IPS DF 6.9 (cell line): ENCODE measurements around the gene UQCRC1.

Experiments
- DNase-seq: peaks from one replicate; pipeline ENCODE4 v3.0.0-alpha.2; 2013; ENCODE audit warnings: low read depth, low spot score
- H3K27ac ChIP-seq: one replicate; pipeline ENCODE4 v1.5.1; 2013; ENCODE audit warnings: low read length, control low read depth
- H3K27me3 ChIP-seq: 2 replicates; pipeline ENCODE4 v1.6.1; 2013; ENCODE audit warnings: mild to moderate bottlenecking, low read length; ENCODE audit not compliant: control insufficient read depth, insufficient read depth
- H3K36me3 ChIP-seq: 2 replicates; pipeline ENCODE4 v1.6.1; 2013; ENCODE audit warnings: low read length; ENCODE audit not compliant: control insufficient read depth, insufficient read depth
- H3K4me1 ChIP-seq: 2 replicates; pipeline ENCODE4 v1.6.1; 2013; ENCODE audit warnings: low read length; ENCODE audit not compliant: control insufficient read depth, insufficient read depth
- H3K4me3 ChIP-seq: 2 replicates; pipeline ENCODE4 v1.5.1; 2013; ENCODE audit warnings: mild to moderate bottlenecking, low read length
- H3K9me3 ChIP-seq: 2 replicates; pipeline ENCODE4 v1.6.1; 2013; ENCODE audit warnings: low read length, inconsistent platforms; ENCODE audit not compliant: control insufficient read depth, insufficient read depth
- WGBS: extraction: QIAGEN DNeasy Blood & Tissue Kit; methylation state at CpG from one replicate; pipeline ENCODE4 v1.1.7; 2013; ENCODE audit warnings: mixed read lengths, missing lambda C conversion rate; ENCODE audit not compliant: insufficient read length, insufficient coverage; 5-methylcytosine and 5-hydroxymethylcytosine counted together

The UQCRC1 gene

DNA sequence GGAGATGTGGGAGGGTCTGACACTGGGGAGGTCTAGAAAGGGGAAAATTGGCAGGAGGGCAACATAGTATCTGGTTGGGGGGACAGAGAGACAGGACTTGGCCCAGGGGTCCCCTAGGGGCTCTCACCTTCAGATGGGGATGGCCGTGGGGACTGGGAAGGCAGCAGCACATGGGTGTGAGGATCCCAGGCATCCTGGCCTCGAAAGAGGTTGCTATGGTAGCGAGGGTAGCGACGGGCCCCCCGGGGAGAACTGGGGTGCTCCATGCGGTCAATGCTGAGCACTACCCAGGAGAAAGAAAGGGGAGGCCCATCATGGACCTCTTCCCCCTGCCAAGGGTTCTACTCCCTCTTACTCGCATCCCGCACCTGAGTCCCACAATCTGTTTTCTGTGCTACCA is 38.3 kb upstream of the UQCRC1 start:
- Histone ChIP-seq H3K4me1 (no peaks in the 10 kb centered on the region), H3K27me3 (no peaks in the 10 kb centered on the region), H3K27ac (no peak overlapping the region), H3K9me3 (no peaks in the 10 kb centered on the region), H3K4me3 (no peak overlapping the region), H3K36me3 (peaks cover 33% of the 10 kb centered on the region)
- DNase-seq = no peak
- WGBS = no CpG with 5 or more reads among the region's 9 CpGs

DNA sequence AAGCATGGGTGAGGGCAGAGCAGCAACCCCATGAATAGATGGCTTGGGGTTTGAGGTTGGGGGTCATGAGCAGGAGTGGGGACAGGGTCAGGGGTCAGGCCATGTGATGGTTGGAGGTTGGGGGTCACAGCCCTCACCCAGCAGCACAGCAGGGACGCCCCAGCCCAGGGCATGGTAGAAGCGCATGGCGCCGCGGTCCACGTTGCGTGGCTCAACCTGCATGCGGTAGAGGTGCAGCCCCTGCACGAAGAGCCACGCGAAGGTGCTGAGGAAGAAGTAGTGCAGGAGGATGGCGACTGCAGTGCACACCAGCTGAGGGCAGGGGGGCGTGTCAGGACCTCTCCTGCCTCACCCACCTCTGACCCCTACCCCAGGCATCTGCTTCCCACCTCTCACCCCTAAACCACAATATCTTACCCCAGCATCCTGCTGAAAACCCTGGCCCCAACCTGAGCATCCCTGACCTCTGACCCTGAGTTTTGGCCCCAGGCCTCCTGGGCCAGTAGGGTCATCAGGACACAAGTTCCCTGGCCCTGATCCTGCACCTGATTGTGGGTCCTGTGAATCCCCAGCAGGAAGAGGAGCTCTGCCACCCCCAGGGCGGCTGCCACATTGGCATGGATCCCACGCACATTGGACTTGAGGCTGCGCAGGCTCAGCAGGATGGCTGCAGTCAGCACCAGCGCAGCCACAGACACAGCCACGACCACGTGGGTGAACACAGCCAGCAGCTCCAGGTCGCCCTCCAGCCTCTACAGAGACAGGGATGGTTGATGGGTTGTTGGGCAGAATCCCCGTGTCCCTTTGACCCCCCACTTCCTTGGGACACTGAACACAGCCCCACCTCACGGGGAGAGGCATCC is 35.7 kb upstream of the UQCRC1 start:
- H3K27ac ChIP-seq = no peak overlapping the region
- H3K36me3 ChIP-seq = peaks cover 35% of the 10 kb centered on the region
- no CpG with 5 or more reads among the region's 22 CpGs for whole genome bisulfite sequencing
- no peaks in the 10 kb centered on the region; the same call in 1 of the 2 replicates for H3K4me1 ChIP-seq
- H3K9me3 ChIP-seq = no peaks in the 10 kb centered on the region
- DNase-seq = no peak
- no peak overlapping the region for H3K4me3 ChIP-seq
- no peaks in the 10 kb centered on the region for H3K27me3 ChIP-seq

DNA sequence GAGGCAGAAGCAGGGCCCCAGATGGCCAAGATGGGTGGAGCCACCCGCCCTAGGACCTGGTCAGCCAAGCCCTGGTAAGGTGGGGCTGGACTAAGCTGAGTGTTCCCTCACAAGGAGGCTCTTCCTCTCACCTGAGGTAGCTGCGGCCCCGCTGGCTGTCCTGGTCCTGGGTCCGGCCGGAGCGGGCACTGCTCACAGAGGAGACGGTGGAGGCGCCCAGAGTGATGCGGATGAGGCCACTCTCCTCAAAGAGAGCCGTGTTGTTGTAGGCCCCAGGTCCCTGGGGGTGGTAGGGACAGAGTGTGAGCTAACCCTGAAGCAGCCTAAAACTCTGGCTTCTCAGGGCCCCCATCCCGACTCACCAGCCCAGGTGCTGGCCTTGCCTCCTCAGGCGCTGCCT is 33.2 kb upstream of the UQCRC1 start:
- H3K4me1 ChIP-seq = no peaks in the 10 kb centered on the region; the same call in 1 of the 2 replicates
- H3K27ac ChIP-seq = no peak overlapping the region
- H3K27me3 ChIP-seq = no peaks in the 10 kb centered on the region
- H3K9me3 ChIP-seq = no peaks in the 10 kb centered on the region
- H3K36me3 ChIP-seq = peaks cover 40% of the 10 kb centered on the region
- WGBS = no CpG with 5 or more reads among the region's 12 CpGs
- H3K4me3 ChIP-seq = no peak overlapping the region
- DNase-seq = no peak

DNA sequence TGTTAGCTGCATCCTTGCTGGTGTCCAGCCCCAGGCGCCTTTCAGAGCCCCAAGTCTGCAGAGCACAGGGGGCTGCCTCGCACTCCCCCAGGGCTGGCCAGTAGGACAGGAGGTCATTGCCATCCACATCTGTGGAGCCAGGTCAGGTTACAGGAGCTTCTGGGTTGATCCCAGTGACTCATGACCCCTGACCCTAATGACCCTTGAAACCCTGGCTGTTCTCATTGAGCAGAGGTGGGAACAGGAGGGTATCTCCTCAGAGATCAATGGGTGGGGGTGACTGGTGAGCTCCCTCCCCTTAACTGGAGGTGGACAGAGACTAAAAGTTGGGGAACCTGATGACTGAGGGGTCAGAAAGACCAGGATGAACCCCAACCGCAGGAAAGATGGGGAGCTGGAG is 31.9 kb upstream of the UQCRC1 start:
- H3K27me3 ChIP-seq = no peaks in the 10 kb centered on the region
- peaks cover 38% of the 10 kb centered on the region for H3K36me3 ChIP-seq
- no peak for DNase-seq
- peaks cover 2% of the 10 kb centered on the region for H3K4me1 ChIP-seq
- no peak overlapping the region for H3K27ac ChIP-seq
- no CpG with 5 or more reads among the region's 3 CpGs for WGBS
- no peak overlapping the region for H3K4me3 ChIP-seq
- H3K9me3 ChIP-seq = no peaks in the 10 kb centered on the region

DNA sequence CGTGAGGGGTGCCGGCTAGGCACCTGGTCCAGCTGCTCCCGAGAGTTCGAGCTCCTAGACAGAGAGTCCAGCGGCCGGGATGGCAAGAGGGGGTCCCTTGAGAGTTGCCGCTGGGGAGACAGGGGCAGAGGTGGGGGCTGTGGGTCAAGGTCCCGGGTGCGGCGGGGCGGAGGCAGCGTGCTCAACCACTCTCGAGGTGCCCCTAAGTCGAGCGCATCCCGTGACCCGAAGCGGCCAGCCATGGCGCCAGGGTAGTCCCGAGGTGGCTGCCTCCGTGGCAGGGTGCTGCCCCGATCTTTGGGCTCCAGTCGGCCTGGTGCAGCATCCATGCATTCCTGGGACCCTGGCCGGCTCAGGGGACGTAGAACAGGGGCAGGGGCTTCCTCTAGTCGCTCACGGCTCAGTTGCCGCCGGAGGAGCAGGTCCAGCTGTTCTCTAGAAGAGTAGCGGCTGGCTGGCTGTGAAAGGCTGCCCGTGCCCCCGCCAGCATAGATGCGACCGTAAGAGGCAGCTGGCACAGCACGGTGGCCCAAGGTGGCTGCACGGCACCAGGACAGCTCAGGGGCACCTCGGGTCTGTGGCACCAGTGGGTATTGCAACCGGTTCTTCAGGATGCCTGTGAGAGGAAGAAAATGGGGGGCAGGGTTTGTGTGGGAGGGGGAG is 30.6 kb upstream of the UQCRC1 start:
- peaks cover 2% of the 10 kb centered on the region for H3K4me1 ChIP-seq
- no peak for DNase-seq
- no peak overlapping the region for H3K27ac ChIP-seq
- H3K27me3 ChIP-seq = no peaks in the 10 kb centered on the region
- H3K36me3 ChIP-seq = peaks cover 30% of the 10 kb centered on the region
- H3K9me3 ChIP-seq = no peaks in the 10 kb centered on the region
- no CpG with 5 or more reads among the region's 38 CpGs for WGBS
- no peak overlapping the region for H3K4me3 ChIP-seq

DNA sequence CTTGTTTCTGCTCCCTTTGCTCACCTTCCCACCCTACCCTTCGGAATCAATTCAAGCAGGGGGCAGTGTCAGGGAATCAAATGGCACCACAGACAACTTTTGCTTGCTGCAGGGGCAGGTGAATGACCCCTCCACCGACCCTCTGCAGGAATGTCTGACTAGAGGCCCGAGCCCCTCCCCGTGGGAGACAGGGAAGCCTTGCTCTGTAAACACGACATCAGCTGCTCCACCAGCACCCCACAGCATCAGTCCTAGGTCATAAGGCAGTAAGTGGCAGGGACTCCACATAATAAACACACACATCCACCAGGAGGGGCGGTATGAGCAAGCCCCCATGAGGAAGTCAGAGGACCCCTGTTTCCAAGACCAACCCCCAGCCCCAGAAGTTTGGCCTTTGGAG is 27.9 kb upstream of the UQCRC1 start:
- Histone ChIP-seq H3K27me3 (no peaks in the 10 kb centered on the region), H3K9me3 (no peaks in the 10 kb centered on the region), H3K36me3 (peaks cover 26% of the 10 kb centered on the region), H3K4me1 (peaks cover 5% of the 10 kb centered on the region), H3K4me3 (no peak overlapping the region), H3K27ac (no peak overlapping the region)
- DNase-seq = no peak
- no CpG with 5 or more reads among the region's 6 CpGs for WGBS

DNA sequence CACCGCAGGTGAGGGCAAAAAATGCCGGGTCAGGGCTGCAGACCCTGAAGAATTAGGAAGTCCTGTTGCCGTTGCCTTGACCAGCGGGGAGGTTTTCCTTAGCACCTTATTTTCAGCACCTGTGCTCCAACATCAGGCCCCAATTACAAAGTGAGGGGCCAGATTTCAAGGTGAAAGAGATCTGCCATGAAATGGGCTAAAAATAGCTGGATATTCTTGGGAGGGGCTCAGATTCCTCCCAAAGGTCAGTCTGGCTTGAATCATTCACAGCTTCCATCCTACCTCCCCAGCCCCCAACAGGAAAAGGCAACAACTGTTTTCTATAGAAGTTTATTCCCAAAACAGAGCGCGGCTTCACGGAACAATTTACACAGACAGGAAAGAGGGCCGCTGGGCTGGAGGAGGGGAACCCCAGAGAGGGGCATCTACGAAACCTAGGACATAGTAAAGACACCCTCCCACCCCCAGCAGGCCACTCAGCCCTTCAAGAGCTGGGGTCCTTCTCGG is 26.8 kb upstream of the UQCRC1 start:
- Histone ChIP-seq H3K9me3 (no peaks in the 10 kb centered on the region), H3K27ac (no peak overlapping the region), H3K27me3 (no peaks in the 10 kb centered on the region), H3K4me3 (peak overlapping the region; percentile 92; the same call in 1 of the 2 replicates), H3K4me1 (peaks cover 5% of the 10 kb centered on the region), H3K36me3 (peaks cover 33% of the 10 kb centered on the region)
- WGBS = no CpG with 5 or more reads among the region's 10 CpGs
- no peak for DNase-seq

DNA sequence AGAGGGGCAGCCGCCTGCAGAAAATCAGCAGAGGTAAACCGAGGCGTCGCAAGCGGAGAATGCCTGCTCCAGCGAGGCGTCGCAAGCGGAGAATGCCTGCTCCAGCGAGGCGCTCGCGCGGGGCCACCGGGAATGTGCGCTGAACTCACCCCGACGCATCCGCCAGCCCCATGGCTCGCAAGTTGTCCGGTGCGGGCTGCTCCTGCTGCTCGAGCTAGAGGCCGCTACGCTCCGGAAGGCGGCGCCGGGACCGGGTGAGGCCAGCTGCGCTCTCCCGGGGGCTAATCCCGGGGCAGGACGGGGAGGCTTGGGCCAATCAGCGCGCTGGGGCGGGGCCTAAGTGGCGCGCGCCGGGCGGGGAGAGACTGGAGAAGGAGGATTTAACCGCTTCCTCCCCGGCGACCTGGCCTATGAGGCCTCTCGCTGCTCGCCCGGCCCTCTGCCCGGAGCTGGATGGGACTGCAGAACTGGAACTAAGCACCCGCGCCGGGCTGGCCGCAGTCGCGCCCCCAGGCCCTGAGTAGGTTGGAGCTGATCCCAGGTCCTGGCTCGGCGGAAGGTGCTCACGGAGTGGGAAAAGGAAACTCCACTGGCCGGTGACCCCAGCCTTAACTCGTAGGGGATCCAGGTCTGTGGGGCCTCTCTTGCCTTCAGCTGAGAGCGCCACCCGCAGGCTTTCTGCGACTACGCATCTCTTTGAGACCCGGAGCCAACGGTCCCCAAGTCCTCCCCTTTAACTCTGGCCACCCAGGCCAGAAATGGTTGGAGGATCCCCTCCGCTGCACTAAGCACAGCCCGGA is 26.0 kb upstream of the UQCRC1 start, which contains the start of gene SLC26A6:
SLC26A6 (minus strand) TSS at position 240 of the 800 bp plus-strand sequence; CDS start at position 172, 68 bp downstream.
- Histone ChIP-seq H3K9me3 (no peaks in the 10 kb centered on the region), H3K36me3 (peaks cover 34% of the 10 kb centered on the region), H3K4me1 (peaks cover 5% of the 10 kb centered on the region), H3K27me3 (no peaks in the 10 kb centered on the region), H3K27ac (no peak within 1 kb of the TSS), H3K4me3 (peak within 1 kb of the TSS; percentile 92)
- no CpG with 5 or more reads among the region's 68 CpGs for WGBS
- DNase-seq = peak; percentile 88

DNA sequence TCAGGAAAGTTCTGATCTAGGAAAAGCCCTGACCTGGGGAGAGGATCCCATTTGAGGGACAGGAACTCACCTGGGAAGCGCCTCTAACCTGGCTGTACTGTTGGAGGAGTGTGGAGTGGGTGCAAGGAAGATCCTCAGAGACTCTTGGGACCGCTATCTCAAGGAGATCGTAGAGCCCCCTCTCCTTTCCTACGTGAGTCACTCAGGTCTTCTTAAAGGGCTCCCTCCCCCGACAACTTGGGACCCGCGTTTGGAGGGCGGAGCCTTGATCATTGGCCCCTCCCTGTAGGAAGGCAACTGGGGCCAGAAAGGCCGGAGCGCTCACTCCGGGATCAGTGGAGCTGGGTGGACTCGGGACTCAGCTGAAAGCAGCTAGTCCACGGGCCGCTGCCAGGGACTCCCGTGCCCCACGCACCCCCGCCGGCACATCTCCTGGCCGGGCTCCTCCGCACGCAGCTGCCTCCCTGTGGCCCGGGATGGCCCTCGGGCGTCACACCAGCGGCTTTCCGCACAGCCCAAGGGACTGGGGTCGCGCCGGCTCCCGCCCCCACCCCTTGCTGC is 25.3 kb upstream of the UQCRC1 start:
- peaks cover 5% of the 10 kb centered on the region for H3K4me1 ChIP-seq
- H3K4me3 ChIP-seq = peak overlapping the region; percentile 92
- H3K9me3 ChIP-seq = no peaks in the 10 kb centered on the region
- H3K27ac ChIP-seq = no peak overlapping the region
- H3K27me3 ChIP-seq = no peaks in the 10 kb centered on the region
- no peak for DNase-seq
- peaks cover 31% of the 10 kb centered on the region for H3K36me3 ChIP-seq
- WGBS = no CpG with 5 or more reads among the region's 30 CpGs

DNA sequence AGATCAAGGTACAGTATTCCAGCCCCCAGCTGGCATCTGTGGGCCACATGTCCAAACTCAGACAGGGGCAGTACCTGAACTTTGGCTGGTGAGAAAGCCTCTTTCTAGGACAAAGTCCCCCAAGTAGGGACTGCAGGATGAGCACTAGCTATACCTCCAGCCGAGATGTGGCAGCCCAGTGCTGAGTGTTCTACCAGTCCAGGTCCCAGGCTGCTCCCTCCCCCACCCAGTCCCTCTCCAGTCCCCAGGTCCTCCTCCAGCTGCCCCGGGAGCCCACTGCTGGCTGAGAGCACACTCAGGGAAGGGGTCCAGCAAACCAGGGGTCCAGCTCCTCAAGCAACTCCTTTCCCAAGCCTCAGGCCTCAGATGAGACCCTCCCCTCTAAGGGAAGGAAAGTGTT is 24.3 kb upstream of the UQCRC1 start:
- Histone ChIP-seq H3K36me3 (peaks cover 27% of the 10 kb centered on the region), H3K4me3 (no peak overlapping the region), H3K4me1 (peaks cover 5% of the 10 kb centered on the region), H3K27me3 (no peaks in the 10 kb centered on the region), H3K27ac (no peak overlapping the region), H3K9me3 (no peaks in the 10 kb centered on the region)
- WGBS = no CpG with 5 or more reads among the region's 2 CpGs
- no peak for DNase-seq
